Stimulated activated CD8-positive, alpha-beta memory T cell treated with anti-CD3 and anti-CD28 coated beads, Interleukin-4, amount 100 ng/mL, for 4 hours (primary cell): ENCODE results near the gene FXYD2.
"Not testable (repeated sequence)": the region's sequence is repeated elsewhere in the genome, so short reads cannot be mapped to it uniquely, and the experiment has no call there.

Experiments
- DNase-seq, 2 donors: peaks; one replicate each; pipeline ENCODE4 v3.0.0-alpha.2; 2020; ENCODE audit warnings: low read depth in 2 of 2, low spot score in 1 of 2

The FXYD2 gene

GRCh38 chr11:117822074-117823033, 2.2 kb downstream of the FXYD2 start:
- DNase-seq: no peak

- no peak for DNase-seq
Measured at GRCh38 chr11:117821431-117821830, 3.1 kb downstream of the FXYD2 start.

DNA sequence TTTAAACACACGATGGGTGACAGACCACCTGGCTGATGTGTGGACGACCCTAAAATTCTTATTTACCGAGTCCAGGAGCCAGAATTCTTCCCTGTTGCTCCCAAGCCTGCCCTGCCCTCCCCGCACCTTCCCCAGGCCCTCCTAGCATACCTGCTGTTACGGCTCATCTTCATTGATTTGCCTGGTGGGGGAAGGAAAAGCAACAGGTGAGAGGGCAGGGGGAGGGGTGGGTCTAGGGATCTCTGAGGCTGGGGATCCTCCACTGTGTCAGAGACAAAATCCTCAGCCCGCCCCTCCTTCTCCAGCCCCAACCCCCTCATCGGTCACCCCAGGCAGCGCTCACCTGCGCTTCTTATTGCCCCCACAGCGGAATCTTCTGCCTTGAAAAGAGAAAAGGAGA, 4.0 kb downstream of the FXYD2 start:
- DNase-seq: no peak

GRCh38 chr11:117820071-117820470, 4.5 kb downstream of the FXYD2 start:
- no peak for DNase-seq

GRCh38 chr11:117819096-117820040, 5.2 kb downstream of the FXYD2 start:
- DNase-seq: no peak

GRCh38 chr11:117818041-117818873, 6.3 kb downstream of the FXYD2 start:
- peak in 1 of 2 donors; percentile 32 for DNase-seq

DNA sequence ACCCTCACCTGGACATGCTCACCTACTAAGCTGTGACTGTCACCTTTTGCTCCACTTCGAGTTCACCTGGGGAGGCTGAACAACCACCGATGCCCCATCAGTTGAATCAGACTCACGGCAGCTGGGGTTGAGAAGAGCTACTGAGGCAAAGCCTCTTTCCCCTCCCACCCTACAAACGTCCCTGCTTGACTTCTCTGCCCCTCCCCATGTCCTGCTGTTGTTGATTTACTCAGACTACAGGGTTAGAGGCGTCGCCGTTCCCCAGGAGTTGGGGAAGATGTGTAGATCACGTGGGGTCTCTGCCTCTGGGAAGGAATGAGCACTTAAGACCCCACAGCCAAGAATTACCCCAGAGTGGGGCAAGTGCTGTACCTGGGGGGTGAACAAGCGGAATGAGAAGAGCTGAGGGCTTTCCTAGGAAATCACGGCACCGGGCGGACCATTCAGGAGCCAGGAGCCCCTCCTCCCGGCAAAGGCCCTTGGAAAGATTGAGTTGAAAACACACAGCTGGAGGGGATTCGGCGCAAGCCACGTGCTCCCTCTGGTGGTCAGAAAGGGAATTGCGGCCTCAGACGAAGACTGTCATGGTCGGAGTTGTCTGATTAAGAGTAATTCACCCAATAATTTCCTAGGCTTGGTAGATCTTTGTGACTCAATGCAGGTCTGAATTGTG, 7.0 kb downstream of the FXYD2 start:
- peak; percentile 69 to 89 for DNase-seq

DNA sequence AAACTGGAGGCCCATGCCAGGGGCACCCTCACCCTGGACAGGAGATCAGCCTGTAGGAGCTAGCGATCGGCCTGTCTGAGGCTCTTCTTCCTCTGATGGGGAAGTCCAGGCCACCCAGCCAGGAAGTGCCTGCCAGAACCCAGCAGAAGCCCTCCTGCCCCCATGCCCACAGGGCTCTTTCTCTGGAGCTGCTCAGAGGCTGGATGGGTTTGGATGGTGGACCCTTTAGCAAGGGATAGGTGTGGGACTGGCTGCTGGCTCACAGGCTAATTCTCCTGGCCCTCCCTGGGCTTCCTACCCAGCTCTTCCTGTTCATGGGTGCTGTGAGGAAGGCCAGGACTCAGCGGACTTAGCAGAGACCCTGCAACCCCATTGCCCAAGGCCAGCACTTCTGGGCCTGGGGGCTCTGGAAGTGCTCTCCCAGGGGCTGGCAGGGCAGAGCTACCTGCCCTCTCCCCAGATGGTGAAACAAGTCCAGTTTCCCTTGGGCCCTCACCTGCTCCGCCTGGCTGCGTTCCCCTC, 7.6 kb downstream of the FXYD2 start:
- no peak for DNase-seq

- no peak for DNase-seq
Measured at GRCh38 chr11:117816151-117816741, 8.3 kb downstream of the FXYD2 start.

- DNase-seq: peak; percentile 31 to 54
Measured at GRCh38 chr11:117815262-117815803, 9.2 kb downstream of the FXYD2 start.

GRCh38 chr11:117814766-117815261, 9.7 kb downstream of the FXYD2 start:
- peak; percentile 60 to 66 for DNase-seq

DNA sequence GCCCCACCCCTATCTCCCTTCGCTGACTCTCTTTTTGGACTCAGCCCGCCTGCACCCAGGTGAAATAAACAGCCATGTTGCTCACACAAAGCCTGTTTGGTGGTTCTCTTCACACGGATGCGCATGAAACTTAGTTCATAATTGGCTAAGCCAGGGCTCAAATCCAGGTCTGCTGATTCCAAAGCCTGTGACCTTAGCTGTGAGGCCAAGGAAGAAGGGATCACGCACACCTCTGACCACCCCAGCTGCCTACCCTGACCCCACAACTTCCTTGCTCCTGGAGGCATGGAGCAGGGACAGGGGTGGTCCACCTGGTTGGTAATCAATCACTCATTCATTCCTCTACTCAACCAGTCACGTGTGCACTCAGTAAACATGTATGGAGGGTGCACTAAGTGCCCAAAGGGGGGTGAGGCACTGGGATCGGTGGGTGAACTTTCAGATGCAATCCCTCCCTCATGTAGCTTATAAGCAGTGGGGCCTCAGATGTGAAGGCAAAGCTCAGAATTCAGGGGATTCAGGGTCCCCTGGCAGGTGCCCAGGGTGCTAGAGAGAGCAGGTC, 10.3 kb downstream of the FXYD2 start:
- DNase-seq: no peak

DNA sequence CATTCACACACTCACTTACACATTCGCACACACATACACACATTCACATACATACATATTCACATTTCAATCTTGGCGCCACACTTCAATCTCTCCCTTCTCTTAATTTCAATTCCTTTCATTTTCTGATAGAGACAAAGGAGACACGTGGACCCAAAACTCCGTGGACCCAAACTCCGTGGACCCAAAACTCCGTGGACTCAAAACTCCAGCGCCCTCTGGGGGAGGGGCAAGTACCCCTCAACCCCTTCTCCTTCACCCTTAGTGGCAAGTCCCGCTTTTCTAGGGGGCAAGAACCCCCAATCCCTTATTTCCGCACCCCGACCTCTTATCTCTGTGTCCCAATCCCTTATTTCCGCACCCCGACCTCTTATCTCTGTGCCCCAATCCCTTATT, 14.5 kb downstream of the FXYD2 start:
- not testable (repeated sequence) for DNase-seq

GRCh38 chr11:117809236-117810055, 15.1 kb downstream of the FXYD2 start:
- DNase-seq: no peak

GRCh38 chr11:117808784-117809183, 15.8 kb downstream of the FXYD2 start:
- no peak for DNase-seq

DNA sequence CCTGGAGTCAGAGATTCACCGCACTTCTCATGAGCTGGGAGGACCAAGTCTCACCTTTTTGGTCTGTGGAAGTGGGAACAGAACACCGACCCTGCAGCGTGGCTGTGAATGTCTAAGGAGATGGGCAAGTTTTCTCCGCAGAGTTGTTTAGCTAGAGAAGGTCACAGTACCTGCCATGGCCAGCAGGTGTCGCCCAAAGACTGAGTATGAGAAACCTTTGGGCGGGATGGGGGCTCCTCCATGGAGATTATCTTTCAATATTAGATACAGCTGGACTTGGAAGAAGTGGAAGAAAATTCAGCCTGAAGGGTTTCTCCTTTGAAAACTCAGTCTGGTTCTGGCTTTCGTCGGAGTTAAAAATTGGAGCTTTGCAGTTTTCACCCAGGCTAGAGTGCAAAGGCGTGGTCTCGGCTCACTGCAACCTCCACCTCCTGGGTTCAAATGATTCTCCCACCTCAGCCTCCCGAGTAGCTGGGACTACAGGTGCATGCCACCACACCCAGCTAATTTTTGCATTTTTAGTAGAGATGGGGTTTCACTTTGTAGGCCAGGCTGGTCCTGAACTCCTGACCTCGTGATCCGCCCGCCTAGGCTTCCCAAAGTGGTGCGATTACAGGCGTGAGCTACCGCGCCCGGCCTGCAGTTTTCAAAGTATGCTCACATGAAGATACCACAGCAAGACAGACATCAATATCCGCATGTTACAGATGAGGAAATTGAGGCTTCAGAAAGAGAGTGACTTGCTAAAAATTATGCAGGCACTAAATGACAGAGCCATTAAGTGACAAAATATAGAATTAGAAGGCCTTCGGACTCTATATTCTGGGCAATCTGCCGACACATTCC, 16.8 kb downstream of the FXYD2 start:
- peak; percentile 33 to 84 for DNase-seq

DNA sequence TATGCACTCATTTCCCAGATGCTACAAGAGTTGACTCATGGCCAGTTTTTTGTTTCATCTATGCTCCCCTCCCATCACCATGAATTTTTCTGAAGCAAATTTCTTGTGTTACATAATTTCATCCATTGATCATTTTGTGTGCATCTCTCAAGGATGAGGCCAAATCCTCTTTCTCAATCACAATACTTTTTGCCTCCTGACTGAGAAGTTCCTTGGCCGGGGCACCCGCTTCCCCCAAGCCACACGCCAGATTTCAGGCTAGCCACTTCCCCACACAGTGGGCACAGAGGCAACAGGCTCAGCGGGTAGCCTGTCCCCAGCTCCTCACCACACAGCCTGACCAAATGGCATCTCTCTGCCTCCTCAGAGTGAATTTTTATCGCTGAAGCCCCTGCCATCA, 17.7 kb downstream of the FXYD2 start:
- DNase-seq: no peak
